Nephron progenitor cell (in vitro differentiated cells): ENCODE measurements around the gene COL18A1.

Experiments
- DNase-seq: peaks from one replicate; pipeline ENCODE4 v3.0.0; 2021
- H3K27ac Mint-ChIP-seq: 2 replicates; pipeline ENCODE4 v1.8.0; 2021; ENCODE audit warnings: mild to moderate bottlenecking, moderate library complexity, mixed read lengths
- H3K27me3 Mint-ChIP-seq: 2 replicates; pipeline ENCODE4 v1.8.0; 2021; ENCODE audit warnings: mild to moderate bottlenecking, low read depth, mixed read lengths; ENCODE audit not compliant: poor library complexity
- H3K36me3 Mint-ChIP-seq: 2 replicates; pipeline ENCODE4 v1.8.0; 2021; ENCODE audit warnings: low read depth, mixed read lengths
- H3K4me1 Mint-ChIP-seq: 2 replicates; pipeline ENCODE4 v1.8.0; 2021; ENCODE audit warnings: mixed read lengths
- H3K4me3 Mint-ChIP-seq: 2 replicates; pipeline ENCODE4 v1.8.0; 2021; ENCODE audit warnings: mild to moderate bottlenecking, moderate library complexity, mixed read lengths
- H3K9me3 Mint-ChIP-seq: 2 replicates; pipeline ENCODE4 v1.8.0; 2021; ENCODE audit warnings: mild to moderate bottlenecking, moderate library complexity, mixed read lengths
- TF ChIP-seq, protein P1 (sequence below): fragments of 200-600 bp; sonication (generic); IDR thresholded peaks from 2 replicates; pipeline ENCODE4 v1.5.0; 2021; ENCODE audit warnings: antibody characterized with exemption

The COL18A1 gene

DNA sequence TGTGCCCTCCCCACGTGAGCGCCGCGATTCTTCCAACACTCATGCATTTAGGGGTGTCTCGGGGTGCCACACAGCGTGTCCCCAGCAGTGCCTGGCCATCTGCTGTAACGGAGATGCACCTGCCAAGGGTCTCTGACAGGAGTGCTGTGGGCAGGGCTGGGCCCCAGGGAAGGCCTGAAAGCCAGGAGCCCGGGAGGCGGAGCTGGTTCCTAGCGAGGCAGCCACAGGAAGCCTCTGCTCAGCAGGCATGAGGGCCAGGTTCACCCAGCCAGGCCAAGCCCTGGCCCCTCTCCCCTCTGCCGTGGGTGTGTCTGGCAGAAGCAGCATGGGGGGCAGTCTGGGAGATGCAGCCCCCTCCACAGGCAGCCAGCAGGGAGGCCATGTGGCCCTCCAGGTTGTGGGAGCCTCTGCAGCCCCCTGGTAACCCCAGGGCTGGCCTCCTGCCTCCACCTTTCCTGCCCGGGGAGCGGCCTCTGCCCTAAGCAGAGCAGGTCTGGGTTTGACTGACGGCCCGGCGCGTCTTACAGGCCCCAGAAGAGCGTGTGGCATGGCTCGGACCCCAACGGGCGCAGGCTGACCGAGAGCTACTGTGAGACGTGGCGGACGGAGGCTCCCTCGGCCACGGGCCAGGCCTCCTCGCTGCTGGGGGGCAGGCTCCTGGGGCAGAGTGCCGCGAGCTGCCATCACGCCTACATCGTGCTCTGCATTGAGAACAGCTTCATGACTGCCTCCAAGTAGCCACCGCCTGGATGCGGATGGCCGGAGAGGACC lies 106.9 kb downstream of the COL18A1 start:
- Mint-ChIP-seq H3K27me3 (no peaks in the 10 kb centered on the region), H3K4me1 (peaks cover 6% of the 10 kb centered on the region), H3K9me3 (no peaks in the 10 kb centered on the region), H3K4me3 (no peak overlapping the region), H3K36me3 (peaks cover 1% of the 10 kb centered on the region), H3K27ac (no peak overlapping the region)
- TF ChIP-seq, protein P1, sequence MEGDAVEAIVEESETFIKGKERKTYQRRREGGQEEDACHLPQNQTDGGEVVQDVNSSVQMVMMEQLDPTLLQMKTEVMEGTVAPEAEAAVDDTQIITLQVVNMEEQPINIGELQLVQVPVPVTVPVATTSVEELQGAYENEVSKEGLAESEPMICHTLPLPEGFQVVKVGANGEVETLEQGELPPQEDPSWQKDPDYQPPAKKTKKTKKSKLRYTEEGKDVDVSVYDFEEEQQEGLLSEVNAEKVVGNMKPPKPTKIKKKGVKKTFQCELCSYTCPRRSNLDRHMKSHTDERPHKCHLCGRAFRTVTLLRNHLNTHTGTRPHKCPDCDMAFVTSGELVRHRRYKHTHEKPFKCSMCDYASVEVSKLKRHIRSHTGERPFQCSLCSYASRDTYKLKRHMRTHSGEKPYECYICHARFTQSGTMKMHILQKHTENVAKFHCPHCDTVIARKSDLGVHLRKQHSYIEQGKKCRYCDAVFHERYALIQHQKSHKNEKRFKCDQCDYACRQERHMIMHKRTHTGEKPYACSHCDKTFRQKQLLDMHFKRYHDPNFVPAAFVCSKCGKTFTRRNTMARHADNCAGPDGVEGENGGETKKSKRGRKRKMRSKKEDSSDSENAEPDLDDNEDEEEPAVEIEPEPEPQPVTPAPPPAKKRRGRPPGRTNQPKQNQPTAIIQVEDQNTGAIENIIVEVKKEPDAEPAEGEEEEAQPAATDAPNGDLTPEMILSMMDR: no peak
- no peak for DNase-seq

DNA sequence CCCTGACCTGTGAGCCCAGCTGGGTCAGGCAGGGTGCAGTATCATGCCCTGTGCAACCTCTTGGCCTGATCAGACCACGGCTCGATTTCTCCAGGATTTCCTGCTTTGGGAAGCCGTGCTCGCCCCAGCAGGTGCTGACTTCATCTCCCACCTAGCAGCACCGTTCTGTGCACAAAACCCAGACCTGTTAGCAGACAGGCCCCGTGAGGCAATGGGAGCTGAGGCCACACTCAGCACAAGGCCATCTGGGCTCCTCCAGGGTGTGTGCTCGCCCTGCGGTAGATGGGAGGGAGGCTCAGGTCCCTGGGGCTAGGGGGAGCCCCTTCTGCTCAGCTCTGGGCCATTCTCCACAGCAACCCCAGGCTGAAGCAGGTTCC lies 107.6 kb downstream of the COL18A1 start:
- Mint-ChIP-seq H3K4me3 (no peak overlapping the region), H3K27ac (peak overlapping the region; percentile 39), H3K4me1 (peaks cover 6% of the 10 kb centered on the region), H3K27me3 (no peaks in the 10 kb centered on the region), H3K9me3 (peaks cover 4% of the 10 kb centered on the region), H3K36me3 (peaks cover 9% of the 10 kb centered on the region)
- TF ChIP-seq, protein P1: no peak
- no peak for DNase-seq

DNA sequence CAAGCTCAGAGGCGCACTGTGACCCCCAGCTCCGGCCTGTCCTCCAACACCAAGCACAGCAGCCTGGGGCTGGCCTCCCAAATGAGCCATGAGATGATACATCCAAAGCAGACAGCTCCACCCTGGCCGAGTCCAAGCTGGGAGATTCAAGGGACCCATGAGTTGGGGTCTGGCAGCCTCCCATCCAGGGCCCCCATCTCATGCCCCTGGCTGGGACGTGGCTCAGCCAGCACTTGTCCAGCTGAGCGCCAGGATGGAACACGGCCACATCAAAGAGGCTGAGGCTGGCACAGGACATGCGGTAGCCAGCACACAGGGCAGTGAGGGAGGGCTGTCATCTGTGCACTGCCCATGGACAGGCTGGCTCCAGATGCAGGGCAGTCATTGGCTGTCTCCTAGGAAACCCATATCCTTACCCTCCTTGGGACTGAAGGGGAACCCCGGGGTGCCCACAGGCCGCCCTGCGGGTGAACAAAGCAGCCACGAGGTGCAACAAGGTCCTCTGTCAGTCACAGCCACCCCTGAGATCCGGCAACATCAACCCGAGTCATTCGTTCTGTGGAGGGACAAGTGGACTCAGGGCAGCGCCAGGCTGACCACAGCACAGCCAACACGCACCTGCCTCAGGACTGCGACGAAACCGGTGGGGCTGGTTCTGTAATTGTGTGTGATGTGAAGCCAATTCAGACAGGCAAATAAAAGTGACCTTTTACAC lies 108.2 kb downstream of the COL18A1 start:
- H3K27ac Mint-ChIP-seq: peak overlapping the region; percentile 39
- no peak for DNase-seq
- peaks cover 15% of the 10 kb centered on the region for H3K36me3 Mint-ChIP-seq
- H3K4me1 Mint-ChIP-seq: peaks cover 6% of the 10 kb centered on the region
- TF ChIP-seq, protein P1: no peak
- H3K9me3 Mint-ChIP-seq: peaks cover 10% of the 10 kb centered on the region
- no peak overlapping the region for H3K4me3 Mint-ChIP-seq
- H3K27me3 Mint-ChIP-seq: no peaks in the 10 kb centered on the region

DNA sequence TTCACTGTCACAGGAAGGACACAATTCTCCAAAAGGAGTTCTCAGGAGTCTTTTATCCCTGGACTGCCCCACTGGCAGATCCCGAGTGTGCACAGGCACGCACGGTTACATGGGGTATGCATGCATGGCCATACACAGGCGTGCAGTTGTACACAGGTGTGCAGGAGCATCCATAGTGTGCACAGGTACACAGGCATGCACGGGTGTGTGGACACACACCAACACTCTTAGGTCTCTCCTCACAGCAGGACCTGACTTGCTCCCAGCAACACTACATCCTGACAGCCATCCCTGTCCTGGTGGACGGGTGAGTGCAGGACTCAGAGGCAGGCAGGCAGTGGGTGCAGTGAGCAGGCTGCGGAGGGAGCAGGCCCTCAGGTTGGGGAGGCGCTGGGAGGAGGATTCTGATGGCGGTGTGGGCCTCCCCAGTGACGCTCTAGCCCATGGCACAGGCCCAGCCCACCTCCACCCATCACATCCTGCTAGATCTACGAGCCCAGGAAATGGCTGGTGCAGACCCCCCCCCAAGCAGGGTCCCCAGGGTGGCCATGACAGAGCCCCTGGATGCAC lies 108.9 kb downstream of the COL18A1 start:
- peaks cover 1% of the 10 kb centered on the region for H3K4me1 Mint-ChIP-seq
- peak overlapping the region; percentile 91 for H3K27ac Mint-ChIP-seq
- TF ChIP-seq, protein P1: no peak
- H3K9me3 Mint-ChIP-seq: peaks cover 16% of the 10 kb centered on the region
- DNase-seq: no peak
- peaks cover 21% of the 10 kb centered on the region for H3K36me3 Mint-ChIP-seq
- no peak overlapping the region for H3K4me3 Mint-ChIP-seq
- no peaks in the 10 kb centered on the region for H3K27me3 Mint-ChIP-seq

DNA sequence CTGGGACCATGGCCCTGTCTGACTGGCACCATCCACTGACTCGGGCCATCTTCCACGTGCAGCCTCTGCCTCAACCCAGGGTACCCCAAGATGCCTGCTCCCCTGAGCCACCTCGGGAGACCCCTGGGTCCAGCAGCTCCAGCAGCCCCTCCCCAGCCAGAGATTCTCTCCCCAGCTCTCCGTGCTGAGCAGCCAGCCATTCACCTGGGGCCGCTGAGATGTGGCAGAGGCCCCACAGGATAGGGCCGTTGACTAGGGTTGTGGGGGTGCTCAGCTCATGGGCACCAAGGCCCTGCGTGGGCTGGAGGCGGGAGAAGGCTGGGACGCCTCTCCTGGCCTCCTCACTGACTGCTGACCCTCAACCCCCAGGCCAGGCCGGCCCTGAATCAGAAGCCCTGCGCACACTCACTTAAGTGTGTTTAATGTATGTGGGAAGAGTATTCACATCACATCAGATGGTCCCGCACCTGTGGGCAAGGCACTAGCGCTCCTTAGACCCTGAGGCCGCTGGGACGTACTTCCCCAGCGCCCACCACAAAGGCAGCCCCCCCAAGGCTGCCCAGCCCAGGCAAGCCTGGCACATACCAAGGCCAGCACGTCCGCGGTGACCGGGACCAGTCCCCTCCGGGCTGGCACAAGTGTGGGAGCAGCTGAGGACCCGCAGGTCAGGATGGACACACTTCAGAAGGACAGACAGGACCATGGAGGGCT lies 109.5 kb downstream of the COL18A1 start:
- Mint-ChIP-seq H3K27me3 (no peaks in the 10 kb centered on the region), H3K4me3 (no peak overlapping the region), H3K36me3 (peaks cover 28% of the 10 kb centered on the region), H3K9me3 (peaks cover 23% of the 10 kb centered on the region), H3K27ac (no peak overlapping the region), H3K4me1 (no peaks in the 10 kb centered on the region)
- no peak for DNase-seq
- TF ChIP-seq, protein P1: no peak
